ENCODE results near the gene RRM2.

Gene RRM2

DNA sequence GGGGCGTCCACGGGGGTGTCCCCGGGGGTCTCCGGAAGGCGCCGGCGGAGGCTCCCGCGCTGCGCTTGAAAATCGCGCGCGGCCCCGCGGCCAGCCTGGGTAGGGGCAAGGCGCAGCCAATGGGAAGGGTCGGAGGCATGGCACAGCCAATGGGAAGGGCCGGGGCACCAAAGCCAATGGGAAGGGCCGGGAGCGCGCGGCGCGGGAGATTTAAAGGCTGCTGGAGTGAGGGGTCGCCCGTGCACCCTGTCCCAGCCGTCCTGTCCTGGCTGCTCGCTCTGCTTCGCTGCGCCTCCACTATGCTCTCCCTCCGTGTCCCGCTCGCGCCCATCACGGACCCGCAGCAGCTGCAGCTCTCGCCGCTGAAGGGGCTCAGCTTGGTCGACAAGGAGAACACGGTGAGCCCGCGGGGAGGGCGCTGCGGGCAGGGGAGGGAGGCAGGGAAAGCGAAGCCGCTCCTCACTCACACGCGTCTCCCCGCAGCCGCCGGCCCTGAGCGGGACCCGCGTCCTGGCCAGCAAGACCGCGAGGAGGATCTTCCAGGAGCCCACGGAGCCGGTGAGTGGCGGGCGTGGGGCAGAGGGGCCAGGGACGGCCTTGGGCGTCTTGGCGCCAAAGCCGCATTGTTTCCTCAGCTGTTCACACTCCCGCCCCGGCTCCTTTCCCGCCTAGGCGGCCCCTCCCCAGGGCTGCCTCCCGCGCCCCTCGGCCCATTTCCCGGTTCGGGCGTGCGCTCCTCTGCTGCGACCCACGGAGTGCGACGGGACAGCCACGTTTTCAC is at the start of gene RRM2:
TSS of gene RRM2 (plus strand) at position 240 of the 781 bp plus-strand sequence. CDS start at position 300, 60 bp downstream.
- DNase-seq, result peak; percentile 13 to 91 (median 78)

DNA sequence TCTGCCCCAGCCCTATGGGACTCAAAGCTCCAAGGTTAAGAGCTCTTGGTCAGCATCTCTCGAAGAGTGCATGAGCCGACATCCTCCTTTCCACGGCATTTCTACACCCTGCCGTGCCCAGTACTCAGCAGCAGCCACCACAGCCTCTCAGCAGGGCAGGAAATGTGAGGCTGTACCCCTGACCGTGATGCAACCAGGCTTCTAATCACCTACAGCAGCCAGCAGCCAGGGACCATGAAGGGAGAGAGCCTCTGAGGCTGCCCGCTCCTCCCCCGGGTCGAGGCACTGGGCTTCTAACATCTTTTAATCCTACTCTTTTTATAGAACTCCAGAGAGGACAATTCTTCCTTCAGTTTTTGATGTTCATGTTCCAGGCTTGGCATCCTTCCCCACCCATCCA is 48.8 kb upstream of the RRM2 start:
- peak in 5 of 58 donors; percentile 6 to 26 (median 24) for DNase-seq

DNA sequence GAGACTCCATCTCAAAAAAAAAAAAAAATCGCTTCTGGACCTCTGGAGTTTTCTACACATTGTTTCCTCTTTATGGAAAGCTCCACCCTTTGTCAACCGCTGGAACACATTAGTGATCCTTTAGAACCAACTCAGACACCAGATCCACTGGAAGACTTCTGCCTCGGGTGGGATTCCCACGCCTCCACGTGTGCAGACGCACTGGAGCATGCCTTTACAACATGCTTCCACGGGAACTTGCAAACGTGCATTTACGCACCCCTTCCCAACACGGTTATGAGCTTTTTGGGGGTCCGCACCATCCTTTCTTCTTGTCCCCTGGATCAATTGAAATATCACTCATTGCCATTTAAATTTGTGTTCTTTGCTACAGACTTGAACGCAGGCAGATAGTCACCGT is 47.4 kb upstream of the RRM2 start:
- DNase-seq, result no peak

DNA sequence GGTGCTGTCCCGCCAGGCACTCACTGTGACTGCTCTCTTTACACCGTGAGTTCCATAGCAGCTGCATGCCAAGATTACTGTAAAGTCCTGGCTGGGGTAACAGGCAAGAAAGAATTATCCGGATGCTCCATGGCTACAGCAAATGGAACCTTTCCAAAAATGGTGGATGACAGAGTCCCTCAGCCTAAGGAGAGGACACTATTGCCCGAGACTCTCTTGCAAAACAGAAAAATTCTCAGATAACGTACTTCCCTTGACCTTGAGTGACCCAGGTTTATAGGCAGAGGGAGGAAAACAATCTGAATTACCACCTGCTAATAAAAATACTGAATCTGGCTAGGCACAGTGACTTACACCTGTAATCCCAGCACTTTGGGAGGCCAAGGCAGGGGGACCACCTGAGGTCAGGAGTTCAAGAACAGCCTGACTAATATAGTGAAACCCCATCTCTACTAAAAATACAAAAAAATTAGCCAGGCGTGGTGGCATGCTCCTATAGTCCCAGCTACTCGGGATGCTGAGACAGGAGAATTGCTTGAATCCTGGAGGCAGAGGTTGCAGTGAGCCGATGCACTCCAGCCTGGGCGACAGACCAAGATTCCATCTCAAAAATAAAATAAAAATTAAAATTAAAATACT is 46.8 kb upstream of the RRM2 start:
- DNase-seq, result no peak

DNA sequence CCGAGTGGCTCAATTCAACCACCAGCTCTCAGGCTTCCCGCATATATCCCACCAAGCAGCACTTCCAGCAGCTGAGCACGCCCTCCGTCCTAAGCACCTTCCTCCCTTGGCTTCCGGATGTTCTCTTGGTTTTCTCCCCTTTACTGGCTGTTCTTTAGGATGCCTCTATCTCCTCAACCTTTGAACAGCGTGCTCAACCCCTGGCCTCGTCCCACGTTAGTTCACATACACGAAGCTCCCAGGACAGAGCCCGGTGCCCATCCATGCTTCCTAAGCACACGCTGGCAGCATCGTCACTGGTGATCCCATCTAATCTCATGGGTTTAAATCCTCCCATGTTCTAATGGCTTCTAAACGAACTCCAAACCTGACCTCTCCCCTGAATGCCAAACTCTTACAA is 46.0 kb upstream of the RRM2 start:
- DNase-seq, result no peak

DNA sequence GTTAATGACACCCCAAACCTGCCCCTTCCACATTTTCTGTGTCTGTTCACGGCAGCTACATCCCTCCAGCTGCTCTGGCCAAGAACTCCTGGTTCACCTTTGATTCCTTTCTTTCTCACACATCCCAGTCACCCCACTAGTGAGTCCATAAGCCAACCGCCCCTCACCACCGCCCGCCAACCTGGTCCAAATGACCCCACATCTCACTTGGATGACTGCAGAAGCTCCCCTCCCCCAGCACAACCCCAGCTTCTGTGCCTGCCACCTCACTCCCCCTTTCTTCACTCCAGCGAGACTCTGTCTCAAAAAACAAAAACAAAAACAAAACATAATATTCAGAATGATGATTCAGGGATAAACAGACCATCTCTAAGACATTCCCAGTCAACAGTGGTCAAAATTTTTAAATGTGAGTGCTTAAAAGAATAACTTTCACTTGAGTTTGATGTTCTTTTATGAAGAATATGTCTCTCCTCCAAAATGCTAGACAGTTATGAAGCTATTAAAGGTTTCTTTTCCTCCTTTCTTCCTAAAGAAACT is 45.5 kb upstream of the RRM2 start:
- no peak for DNase-seq

DNA sequence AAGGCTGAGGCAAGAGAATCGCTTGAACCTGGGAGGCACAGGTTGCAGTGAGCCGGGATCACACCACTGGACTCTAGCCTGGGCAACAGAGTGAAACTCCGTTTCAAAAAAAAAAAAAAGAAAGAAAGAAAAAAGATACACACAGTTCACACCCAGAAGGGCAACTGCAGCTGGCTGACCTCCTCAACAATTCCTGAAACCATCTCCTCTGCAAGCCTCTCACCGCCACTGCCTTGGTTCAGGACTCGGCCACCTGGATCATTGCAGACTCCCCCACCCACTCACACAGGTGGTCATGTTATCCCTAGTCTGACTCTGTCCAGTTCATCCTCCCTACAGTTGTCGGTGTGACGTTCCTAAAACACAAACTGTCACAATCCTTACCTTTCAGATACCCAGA is 44.5 kb upstream of the RRM2 start:
- no peak for DNase-seq

DNA sequence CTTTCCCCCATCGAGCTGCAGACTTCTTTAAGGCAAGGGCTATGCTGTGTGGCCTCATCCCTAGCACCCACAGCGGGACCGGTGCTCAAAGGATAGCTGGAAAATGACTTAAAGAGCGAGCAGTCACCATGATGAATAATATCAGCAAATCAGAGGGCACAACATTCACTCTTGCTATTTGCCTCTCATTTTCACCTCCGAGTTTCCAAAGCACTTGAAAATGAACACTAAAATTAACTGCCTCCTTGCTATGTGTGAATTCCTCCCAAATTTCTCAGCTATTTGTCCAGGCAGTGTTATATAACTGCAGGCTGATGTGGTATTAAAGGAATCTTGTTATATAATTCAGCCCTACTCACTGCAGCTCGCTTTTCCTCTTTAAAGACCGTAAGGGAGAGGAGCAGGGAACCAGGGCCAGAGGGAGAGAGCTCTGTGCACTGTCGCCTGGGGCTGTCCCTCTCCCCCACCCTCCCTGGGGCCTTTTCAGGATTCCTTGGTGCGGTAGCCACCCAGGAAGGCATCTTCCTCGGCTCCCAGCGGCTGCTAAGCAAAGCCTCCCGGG is 43.8 kb upstream of the RRM2 start:
- peak in 14 of 58 donors; percentile 25 to 68 (median 44) for DNase-seq

DNA sequence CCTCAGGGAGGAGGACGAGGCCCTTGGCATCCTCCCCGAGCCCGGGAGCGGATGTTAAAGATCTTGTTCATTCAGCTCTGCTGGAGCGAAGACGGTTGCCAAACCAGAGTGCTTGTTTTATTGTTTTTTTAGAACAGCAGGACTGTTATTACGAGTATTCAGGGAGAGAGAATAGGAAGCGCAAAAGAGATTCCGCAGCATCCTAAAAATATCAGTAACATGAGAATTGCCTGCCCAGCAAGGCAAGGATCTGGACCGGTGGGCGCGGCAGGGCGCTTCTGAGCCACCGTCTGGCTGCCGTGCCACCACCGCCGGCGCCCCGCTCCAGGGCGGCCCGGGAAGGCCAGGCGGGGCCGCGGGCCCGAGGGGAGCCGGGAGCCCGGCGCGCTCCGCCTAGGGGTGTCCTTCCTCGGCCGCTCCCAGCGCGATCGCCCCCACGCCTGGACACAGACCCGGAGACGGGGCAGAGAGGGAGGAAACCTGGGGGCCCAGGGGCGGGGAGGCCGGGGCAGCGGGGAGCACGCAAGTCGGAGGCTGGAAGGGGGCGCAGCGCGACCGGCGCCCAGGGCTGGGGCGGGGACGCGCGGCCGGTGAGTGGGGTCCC is 43.2 kb upstream of the RRM2 start:
- DNase-seq, result peak in 23 of 58 donors; percentile 15 to 68 (median 37)

DNA sequence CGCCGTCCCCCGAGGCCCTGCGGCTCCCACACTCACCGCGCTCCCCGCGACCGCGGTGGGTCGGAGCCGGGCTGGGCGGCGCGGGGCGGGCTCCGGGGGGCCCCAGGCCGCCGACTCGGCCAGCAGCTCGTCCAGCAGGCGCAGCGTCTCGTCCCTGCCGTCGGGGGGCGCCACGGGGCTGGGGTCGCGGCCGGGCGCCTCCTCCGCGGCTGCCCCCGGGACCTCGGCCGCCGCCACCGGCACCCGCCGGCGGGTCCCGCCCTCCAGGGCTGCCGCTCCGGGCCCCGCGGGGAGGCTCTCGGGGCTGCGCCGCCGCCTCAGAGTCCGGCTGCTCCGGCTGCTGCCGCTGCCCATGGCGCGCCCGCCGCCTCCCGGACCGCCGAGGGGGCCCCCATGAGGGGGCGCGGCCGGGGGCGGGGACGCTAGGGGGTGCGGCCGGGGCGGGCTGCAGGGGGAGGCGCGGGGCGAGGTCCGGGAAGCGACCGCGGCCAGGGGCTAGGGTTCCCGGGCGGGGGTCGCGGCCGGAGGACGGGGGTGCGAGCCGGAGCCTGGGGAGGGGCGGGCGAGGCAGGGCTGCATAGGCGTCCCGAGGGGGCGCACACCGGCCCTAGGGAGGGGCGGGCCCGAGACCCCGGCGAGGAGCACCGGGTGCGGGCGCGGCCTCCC is 42.5 kb upstream of the RRM2 start, which contains the start of gene CYS1:
TSS of gene CYS1 (minus strand) at position 542 of the 666 bp plus-strand sequence. CDS start at position 354, 188 bp downstream.
- peak in 3 of 58 donors; percentile 19 to 28 (median 21) for DNase-seq

DNA sequence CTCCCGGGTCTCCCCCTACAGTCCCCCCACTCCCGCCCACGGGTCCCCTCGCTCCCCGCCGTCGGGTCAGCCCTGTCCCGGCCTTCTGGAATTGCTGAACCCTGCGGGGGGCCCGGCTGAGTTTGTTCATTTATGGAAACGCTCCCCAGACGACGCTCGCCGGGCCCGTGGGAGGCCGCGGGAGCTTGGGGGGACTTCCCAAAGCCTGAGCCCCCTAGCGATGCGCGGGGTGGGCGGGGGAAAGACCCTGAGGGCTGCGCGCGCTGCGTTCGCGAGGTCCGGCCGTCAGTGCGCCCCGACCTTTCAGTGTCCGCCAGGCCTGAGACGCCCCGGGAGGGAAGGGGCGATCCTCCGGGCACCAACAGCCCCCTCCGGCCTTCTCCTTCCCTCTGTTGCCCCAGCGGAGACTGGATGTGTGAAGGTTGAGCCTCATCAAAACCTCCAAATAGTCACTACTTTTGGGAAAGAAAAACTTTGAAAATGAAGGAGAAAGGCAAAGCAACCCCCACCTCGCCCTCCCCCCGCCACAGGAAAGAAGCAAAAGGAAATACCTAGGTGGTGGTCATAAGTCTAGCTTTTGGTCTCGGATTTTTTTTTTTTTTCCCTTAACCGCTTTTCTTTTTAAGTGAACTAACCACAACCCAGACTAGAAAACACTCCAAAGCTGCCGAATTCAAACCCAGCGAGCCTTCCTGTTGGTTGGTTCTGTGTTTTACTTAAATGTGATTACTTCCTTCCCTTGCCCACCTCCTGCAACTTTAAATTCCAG is 41.8 kb upstream of the RRM2 start:
- peak in 3 of 58 donors; percentile 18 to 32 (median 28) for DNase-seq

DNA sequence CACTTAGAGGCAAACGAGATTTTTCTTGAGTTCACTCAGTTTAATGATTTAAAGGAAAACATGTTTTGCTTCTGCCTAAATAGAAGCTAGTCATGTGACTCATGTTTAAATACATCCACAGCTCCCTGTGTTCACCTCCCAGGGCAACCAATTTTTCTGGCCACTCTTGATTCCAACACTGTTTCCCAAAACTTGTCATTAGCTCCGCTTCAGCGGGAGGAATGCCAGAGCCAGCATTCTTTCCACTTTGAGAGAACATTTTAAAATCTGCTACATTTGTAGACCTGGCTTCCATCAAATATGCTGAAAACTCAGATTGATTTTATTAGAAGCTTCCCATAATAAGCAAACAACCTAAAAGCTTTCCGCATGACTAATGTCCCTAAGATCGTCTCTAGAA is 39.5 kb upstream of the RRM2 start:
- no peak for DNase-seq

DNA sequence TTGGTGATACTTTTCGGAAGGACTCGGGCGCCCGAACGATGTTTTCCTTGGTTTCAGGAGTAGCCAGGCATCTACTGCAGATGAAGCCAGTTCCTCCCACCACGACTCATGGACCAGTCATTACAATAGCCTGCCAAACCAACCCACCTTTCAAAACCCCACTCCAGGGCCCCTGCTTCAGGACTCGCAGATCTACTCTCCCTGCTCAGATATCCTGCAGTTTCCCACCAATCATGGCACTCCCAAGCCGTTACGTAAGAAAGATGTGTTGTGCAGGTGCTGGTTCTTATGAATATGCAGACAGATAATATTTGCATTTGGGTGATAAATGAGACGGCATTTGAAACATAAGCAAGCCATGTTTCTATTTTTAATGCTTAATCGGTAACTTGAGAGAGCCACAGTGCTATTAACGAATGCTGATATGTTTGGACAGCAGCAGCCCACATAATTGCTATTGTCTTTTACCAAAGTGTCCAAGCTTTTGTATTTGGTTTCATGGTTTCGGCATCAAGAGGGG is 38.8 kb upstream of the RRM2 start:
- no peak for DNase-seq

DNA sequence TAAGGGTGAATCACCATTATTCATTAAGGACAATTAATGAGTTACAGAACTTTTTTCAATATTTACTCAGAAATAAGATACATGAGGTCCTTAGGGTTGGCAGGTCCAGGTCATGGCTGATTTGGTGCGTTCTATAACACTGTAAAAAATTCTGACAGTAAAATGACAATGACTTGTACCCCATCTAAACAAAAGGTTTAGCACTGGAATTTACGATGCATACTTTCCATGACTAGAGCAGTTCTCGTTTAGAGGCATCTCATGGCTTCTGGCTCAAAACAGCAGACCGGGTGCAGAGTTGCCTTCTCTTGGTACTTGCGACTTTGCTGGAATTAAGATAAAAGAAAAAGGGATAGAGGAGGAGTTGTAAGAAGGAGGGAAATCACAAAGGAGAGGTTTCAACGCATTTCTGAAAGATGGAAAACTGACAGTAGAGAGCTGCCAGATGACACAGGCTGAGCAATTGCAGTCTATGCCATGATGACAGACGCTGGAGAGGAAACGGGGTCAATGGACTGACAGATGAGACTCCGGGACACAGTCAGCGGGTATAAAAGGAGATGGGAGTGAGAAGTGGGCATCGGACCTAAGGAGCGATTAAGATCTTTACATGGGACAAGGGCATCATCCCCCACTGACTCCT is 38.2 kb upstream of the RRM2 start:
- no peak for DNase-seq

DNA sequence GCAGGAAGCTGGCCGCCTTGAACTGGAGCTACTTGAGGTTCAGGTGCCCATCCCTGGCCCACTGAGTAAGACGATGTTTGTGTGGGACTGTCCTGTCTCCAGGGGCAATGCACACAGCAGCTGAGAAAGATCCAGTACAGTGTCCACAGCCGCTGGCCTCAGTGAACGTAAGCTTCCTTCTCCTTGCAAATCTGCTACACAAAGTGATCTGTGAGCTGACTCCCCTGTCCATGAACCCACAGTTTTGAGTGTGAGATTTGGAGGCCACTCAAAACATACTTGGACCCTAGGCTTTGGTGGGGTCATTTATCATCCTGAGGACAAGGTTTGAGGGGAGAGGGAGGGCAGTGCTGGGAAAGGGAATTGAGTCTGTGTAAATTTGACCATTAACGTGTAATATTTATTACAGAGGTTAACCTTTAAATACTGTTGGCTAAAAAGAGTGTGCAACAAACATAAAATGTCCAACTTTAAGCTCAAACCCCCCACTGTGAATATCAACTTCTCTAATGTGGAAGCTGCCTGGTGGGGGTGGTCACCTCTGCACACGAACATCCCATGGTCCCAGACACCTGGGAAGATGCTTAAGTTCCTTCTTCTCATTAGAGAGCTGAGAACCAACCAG is 37.4 kb upstream of the RRM2 start:
- DNase-seq, result no peak

DNA sequence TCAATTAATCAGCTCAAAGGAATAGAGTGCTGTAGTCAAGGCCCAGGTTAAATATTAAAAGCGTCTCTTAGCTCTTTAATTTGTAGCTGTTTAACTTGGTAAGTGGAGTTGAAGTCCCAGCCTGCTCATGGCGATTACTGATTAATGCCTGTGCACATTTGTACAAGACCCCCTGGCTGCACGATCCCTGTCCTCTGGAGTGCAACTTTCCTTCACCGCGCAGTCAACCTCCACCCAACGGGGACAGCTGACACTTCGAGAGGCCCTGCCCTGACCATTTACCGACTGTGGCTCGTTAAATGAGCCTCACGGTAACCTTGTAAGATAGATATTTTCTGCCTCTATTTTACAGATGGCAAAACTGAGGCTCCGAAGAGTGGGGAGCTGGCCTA is 36.9 kb upstream of the RRM2 start:
- DNase-seq, result no peak

DNA sequence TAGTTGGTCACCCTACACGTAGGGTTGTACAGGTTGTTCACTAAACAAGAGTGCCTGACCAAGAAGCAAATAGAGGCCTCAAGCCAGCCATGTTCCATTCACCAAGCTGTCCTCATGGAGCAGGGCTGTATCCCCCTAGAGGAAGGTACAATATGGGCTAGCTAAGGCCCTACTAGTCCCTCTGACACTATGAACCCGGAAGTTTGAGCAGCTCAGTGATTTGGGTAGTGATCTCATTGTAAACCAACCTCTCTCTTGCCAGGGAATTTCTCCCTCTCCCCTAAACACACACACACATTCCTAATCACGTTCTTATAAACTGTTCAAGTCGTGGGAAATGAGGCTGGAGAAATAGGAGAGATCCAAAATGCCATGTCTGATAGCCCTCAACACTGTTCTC is 35.6 kb upstream of the RRM2 start:
- DNase-seq, result no peak

DNA sequence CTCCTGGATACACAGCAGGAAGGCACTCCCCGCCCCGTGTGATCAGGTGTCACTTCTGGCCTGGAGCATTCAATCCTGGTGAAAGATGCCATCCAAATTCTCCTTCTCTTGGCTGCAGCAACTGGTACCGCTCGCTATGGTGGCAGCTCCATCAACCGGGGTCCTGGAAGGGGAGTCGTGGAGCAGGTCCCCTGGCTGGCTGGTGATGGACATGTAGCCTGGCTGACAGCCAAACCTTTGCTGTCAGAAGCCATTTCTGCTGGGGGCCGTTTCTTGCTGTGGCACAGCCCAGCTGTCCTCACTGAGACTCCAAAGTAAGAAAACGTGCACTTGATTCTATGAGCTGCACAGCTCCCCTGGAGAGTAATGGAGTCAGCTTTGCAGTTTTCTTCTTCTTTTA is 35.2 kb upstream of the RRM2 start:
- DNase-seq, result no peak

DNA sequence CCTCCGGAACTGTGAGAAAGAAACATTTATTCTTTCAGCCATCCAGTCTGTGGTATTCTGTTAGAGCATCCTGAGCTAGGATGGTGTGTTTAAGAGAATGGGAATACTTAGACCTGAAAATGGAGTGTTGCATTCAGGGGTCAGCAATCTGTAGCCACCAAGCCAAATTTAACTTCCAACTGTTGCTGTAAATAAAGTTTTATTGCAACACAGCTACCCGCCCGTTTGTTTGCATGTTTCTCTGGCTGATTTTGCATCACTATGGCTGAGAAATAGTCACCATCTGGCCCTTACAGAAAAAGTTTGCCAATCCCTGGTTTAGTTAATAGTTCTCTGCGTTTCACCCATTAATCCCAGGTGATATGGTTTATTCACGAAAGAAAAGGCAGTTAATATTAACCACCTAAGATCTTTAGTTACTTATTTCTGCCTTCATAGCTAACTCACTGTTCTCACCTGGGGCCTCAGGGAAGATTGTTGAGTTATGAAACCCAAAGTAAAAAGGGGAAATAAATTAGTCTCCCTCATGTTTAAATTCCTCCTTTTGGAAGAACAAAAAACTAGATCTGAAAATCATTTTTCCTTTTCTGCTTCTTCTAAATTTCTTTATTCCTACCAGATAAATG is 32.9 kb upstream of the RRM2 start:
- no peak for DNase-seq

All from anterior cingulate cortex (tissue), 58 donors.